Muscle of leg (tissue), 11 donors: Measurements from ENCODE around the gene ZBTB7A. TPM values are rescaled to one million over a fixed set of nuclear protein-coding genes. Genes with fewer than 3 reads are reported as not detected.
"Not testable (repeated sequence)": the region's sequence is repeated elsewhere in the genome, so short reads cannot be mapped to it uniquely, and the experiment has no call there.

Experiments used
- DNase-seq: peaks from one replicate; pipeline ENCODE4 v3.0.0; 2013
- H3K27ac ChIP-seq: one replicate; pipeline ENCODE4 v1.5.1; 2013; ENCODE audit warnings: mild to moderate bottlenecking, low read length, control low read depth
- H3K27me3 ChIP-seq: one replicate; pipeline ENCODE4 v1.6.1; 2013; ENCODE audit warnings: low read length; ENCODE audit not compliant: control insufficient read depth, insufficient read depth
- H3K36me3 ChIP-seq: one replicate; pipeline ENCODE4 v1.6.1; 2013; ENCODE audit warnings: low read length; ENCODE audit not compliant: control insufficient read depth, insufficient read depth
- H3K4me1 ChIP-seq: one replicate; pipeline ENCODE4 v1.6.1; 2013; ENCODE audit warnings: low read length; ENCODE audit not compliant: control insufficient read depth, insufficient read depth
- H3K4me3 ChIP-seq: one replicate; pipeline ENCODE4 v1.5.1; 2013; ENCODE audit warnings: low read length, control low read depth
- H3K9me3 ChIP-seq: replicated peaks from 2 replicates; pipeline ENCODE4 v1.6.1; 2013; ENCODE audit warnings: low read depth, low read length; ENCODE audit not compliant: control insufficient read depth
- WGBS: methylation state at CpG from one replicate; pipeline ENCODE4 v1.1.5; 2013; ENCODE audit warnings: missing lambda C conversion rate; ENCODE audit not compliant: insufficient coverage; 5-methylcytosine and 5-hydroxymethylcytosine counted together
- polyA plus RNA-seq, 8 donors: library from polyadenylated mRNA; unstranded; fragments of 120-200 nt; gene quantifications; one replicate each; pipeline versions ENCODE4 v1.2.1 to v1.2.3, GENCODE V29; 2013; ENCODE audit warnings: inconsistent platforms in 1 of 8, low replicate concordance in 1 of 8; ENCODE audit not compliant: insufficient read length in 8 of 8, insufficient read depth in 1 of 8
- total RNA-seq: library from RNA; stranded (reverse); fragments of 120-200 nt; gene quantifications from one replicate; pipeline ENCODE4 v1.2.4, GENCODE V29; 2013

The ZBTB7A gene
- total and polyA plus RNA-seq, 9 donors: 4.2 to 10.9 (median 8.2) TPM

DNA sequence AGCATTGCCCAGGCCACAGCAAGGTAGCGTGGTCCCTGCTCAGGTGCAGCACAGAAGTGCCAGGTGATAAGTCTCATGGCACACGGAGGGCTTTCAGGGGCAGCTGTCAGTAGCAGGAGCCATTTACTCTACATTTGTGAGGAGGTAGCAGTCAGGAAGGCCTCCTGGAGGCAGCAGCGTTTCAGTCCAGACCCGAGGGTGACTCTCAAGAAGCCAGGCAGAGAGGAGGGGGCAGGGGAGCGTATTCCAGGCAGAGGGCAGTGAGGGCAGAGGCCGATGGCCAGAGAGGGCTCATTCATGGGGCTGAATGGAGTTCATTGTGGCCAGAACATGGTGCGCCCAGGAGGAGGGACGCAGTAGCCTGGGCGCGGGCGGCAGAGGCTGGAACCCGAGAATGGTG is 50.2 kb downstream of the ZBTB7A start:
- H3K36me3 ChIP-seq: peaks cover 58% of the 10 kb centered on the region
- H3K4me1 ChIP-seq: peaks cover 44% of the 10 kb centered on the region
- H3K27me3 ChIP-seq: no peaks in the 10 kb centered on the region
- no peak overlapping the region for H3K27ac ChIP-seq
- no peak for DNase-seq
- no peak overlapping the region for H3K4me3 ChIP-seq
- H3K9me3 ChIP-seq: no peaks in the 10 kb centered on the region
- WGBS: 86% methylated on average over 11 of the region's 12 CpGs

GRCh38 chr19:4015705-4016402 is 50.8 kb downstream of the ZBTB7A start:
- Histone ChIP-seq H3K9me3 (no peaks in the 10 kb centered on the region), H3K27ac (peak overlapping the region; percentile 51), H3K4me3 (no peak overlapping the region), H3K27me3 (no peaks in the 10 kb centered on the region), H3K36me3 (peaks cover 63% of the 10 kb centered on the region), H3K4me1 (peaks cover 50% of the 10 kb centered on the region)
- DNase-seq: peak; percentile 51
- WGBS: 35% methylated on average over 31 of the region's 37 CpGs

DNA sequence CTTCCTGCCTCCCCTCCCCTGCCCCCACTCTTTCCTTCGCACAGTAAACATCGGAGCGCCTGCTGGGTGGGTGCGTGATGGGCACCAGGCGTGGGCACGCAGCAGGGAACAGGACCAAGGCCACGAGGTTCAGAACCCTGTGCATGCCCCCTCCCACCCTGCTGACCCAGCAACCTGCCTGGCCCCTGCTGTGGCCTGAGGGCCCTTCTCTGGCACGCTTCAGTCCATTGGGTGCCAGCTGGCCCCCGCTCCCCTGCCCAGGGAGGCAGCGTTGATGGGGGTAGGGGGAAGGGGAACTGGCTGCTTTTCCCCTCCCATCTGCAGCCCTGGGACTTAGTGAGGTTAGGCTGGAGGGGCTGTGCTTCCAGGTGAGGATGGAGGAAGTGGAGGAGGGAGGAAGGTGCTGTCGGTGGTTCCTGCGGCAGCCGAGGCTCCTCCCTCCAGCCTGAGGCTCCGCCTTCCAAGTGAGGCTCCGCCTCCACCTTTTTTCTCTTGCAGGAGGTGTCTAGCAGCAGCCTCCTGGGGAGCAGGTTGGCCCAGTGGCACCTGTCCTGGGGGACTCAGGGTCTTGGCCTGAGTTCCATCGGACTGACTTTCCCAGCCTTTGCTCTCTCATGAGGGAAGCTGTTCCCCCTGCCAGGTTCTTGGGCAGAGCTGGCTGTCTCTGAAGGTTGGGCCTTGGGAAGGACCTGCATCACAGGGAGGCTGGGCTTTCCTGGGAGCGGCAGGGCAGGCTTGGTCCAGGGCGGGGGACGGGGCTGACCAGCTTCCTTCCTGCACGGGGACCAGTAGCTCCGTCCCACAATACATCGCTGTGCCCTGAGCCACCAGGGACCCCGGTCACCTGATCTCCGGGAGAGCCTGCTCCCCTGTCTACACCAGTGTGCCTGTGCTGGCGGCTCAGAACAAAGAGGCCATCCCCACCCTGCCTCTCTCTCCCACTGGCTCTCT is 51.9 kb downstream of the ZBTB7A start:
- Histone ChIP-seq H3K9me3 (no peaks in the 10 kb centered on the region), H3K4me3 (no peak overlapping the region), H3K27me3 (no peaks in the 10 kb centered on the region), H3K27ac (peak overlapping the region; percentile 43), H3K36me3 (peaks cover 64% of the 10 kb centered on the region), H3K4me1 (peaks cover 61% of the 10 kb centered on the region)
- no peak for DNase-seq
- 58% methylated on average over 21 of the region's 25 CpGs for WGBS

DNA sequence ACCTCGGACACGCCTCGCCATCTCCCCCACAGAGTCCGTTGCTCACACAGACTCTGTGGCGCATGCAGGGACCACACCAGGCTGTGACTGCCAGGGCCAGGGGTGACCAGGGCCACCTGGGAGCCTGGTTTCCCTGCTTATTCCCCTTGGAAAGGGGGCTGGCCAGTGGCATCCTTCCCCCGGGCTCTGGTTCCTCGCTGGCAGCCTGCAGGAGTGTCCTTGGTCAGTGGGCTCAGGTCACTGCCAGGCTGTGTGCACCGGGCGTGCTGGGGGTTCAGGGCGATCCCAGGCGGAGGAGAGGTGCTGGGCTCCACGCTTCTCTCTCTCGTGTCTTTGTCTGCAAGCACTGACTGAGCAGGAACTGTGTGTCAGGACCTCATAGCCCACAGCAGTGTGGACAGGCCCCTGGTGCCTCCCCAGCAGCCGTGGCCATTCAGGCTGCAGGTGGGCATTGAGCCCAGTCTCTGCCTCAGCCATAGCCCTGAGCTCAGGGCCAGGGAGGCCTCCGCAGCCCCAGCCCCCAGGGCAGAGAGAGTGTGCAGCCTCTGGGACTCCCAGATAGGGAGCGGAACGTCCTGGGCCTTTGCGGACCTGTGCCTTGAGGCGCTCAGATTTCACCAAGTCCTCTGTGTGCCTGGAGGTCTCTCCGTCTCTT is 52.7 kb downstream of the ZBTB7A start:
- no peak overlapping the region for H3K27ac ChIP-seq
- H3K4me3 ChIP-seq: no peak overlapping the region
- no peak for DNase-seq
- WGBS: 84% methylated on average over 19 of the region's 20 CpGs
- no peaks in the 10 kb centered on the region for H3K27me3 ChIP-seq
- H3K36me3 ChIP-seq: peaks cover 61% of the 10 kb centered on the region
- peaks cover 66% of the 10 kb centered on the region for H3K4me1 ChIP-seq
- no peaks in the 10 kb centered on the region for H3K9me3 ChIP-seq

GRCh38 chr19:4012975-4013634 is 53.6 kb downstream of the ZBTB7A start:
- Histone ChIP-seq H3K9me3 (no peaks in the 10 kb centered on the region), H3K27me3 (no peaks in the 10 kb centered on the region), H3K4me3 (no peak overlapping the region), H3K36me3 (peaks cover 56% of the 10 kb centered on the region), H3K27ac (no peak overlapping the region), H3K4me1 (peaks cover 69% of the 10 kb centered on the region)
- 94% methylated on average over 31 of the region's 33 CpGs for WGBS
- no peak for DNase-seq

GRCh38 chr19:4012092-4012974 is 54.4 kb downstream of the ZBTB7A start:
- no peak for DNase-seq
- Histone ChIP-seq H3K27ac (no peak overlapping the region), H3K27me3 (no peaks in the 10 kb centered on the region), H3K4me3 (no peak overlapping the region), H3K36me3 (peaks cover 53% of the 10 kb centered on the region), H3K4me1 (peaks cover 68% of the 10 kb centered on the region), H3K9me3 (no peaks in the 10 kb centered on the region)
- 86% methylated on average over 26 of the region's 27 CpGs for WGBS

DNA sequence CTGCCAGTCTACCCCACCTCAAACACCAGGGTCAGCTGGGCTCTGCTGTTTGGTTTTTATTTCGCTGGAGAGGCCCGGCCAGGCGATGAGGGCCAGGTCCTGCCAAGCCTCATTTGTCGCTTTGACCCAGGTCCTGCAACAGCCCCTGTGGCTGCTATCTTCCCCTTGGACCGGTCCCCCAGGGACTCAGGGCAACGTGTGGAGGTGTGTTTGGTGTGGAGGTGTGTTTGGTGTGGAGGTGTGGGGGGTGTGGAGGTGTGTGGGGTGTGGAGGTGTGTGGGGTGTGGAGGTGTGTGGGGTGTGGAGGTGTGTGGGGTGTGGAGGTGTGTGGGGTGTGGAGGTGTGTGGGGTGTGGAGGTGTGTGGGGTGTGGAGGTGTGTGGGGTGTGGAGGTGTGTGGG is 55.3 kb downstream of the ZBTB7A start:
- Histone ChIP-seq H3K27ac (peak overlapping the region; percentile 53), H3K36me3 (peaks cover 47% of the 10 kb centered on the region), H3K4me1 (peaks cover 71% of the 10 kb centered on the region)
- H3K9me3 ChIP-seq, H3K4me3 ChIP-seq, DNase-seq, H3K27me3 ChIP-seq: not testable (repeated sequence)
- WGBS: 88% methylated on average over 3 of the region's 6 CpGs

DNA sequence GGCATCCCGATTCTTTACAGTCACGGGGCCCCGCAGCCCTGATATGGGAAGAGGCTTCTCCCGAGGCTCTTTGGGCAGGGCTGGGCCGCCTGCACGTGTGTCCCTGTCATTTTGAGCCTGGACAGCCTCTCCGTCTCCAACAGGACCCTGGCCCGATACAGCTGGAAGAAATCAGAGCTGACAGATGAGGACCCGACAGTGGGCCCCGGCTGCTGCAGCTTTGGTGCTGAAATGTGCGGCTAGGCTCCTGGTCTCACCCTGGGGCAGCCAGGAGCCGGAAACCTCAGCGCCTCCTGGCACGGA is 55.9 kb downstream of the ZBTB7A start:
- H3K27ac ChIP-seq: peak overlapping the region; percentile 89
- no peak overlapping the region for H3K4me3 ChIP-seq
- H3K36me3 ChIP-seq: peaks cover 45% of the 10 kb centered on the region
- 27% methylated on average over 11 of the region's 14 CpGs for WGBS
- no peaks in the 10 kb centered on the region for H3K27me3 ChIP-seq
- no peaks in the 10 kb centered on the region for H3K9me3 ChIP-seq
- no peak for DNase-seq
- peaks cover 64% of the 10 kb centered on the region for H3K4me1 ChIP-seq

GRCh38 chr19:4009990-4010807 is 56.5 kb downstream of the ZBTB7A start:
- Histone ChIP-seq H3K4me1 (peaks cover 58% of the 10 kb centered on the region), H3K27me3 (no peaks in the 10 kb centered on the region), H3K4me3 (no peak overlapping the region), H3K27ac (peak overlapping the region; percentile 89), H3K36me3 (peaks cover 43% of the 10 kb centered on the region), H3K9me3 (no peaks in the 10 kb centered on the region)
- 32% methylated on average over 24 of the region's 24 CpGs for WGBS
- peak; percentile 68 for DNase-seq
